Measurements from ENCODE around the gene PDZRN4.

DNA sequence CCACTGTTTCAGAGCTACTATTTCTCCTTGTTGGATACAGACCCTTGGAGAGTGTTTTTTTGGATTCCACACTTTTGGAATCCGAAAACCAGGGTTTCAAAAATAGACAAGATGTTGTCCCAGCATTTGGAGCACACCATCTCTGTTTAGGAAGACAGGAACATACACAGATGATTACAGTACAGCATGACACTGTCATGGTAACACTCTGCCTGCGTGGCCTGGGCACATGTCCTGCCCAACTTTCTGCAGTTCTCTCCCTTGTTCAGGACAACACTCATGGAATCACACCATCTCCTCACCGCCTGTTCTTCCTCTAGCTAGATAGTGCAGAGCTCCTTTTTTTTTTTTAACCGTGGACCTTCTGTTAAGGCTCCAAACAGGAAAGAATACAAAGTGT lies 369.2 kb downstream of the PDZRN4 start:
- TF ChIP-seq, protein P1, sequence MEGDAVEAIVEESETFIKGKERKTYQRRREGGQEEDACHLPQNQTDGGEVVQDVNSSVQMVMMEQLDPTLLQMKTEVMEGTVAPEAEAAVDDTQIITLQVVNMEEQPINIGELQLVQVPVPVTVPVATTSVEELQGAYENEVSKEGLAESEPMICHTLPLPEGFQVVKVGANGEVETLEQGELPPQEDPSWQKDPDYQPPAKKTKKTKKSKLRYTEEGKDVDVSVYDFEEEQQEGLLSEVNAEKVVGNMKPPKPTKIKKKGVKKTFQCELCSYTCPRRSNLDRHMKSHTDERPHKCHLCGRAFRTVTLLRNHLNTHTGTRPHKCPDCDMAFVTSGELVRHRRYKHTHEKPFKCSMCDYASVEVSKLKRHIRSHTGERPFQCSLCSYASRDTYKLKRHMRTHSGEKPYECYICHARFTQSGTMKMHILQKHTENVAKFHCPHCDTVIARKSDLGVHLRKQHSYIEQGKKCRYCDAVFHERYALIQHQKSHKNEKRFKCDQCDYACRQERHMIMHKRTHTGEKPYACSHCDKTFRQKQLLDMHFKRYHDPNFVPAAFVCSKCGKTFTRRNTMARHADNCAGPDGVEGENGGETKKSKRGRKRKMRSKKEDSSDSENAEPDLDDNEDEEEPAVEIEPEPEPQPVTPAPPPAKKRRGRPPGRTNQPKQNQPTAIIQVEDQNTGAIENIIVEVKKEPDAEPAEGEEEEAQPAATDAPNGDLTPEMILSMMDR (IDR thresholded peaks at IDR 0.05) = no peak
- no peak for TF ChIP-seq POLR2A (IDR thresholded peaks at IDR 0.05)
